Measurements from ENCODE around the gene ICAM2.

DNA sequence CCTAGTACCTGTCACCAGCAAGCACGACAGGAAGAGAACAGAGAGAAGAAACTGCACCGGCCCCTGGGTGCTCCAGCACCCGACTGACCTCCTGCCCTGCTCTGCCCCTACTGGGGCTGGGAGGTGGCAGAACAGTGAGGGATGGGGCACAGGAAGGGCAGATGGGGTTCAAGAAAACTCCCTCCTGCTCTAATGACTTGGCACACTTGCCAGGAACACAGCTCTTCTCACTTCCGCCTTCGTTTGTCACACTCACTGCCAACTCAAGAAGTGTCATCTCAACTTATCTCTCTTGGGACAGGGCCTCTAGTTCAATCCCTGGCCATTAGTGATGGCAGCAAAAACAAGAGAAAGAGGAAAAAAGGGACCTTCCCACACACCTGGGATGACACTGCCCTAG lies 42.7 kb upstream of the ICAM2 start:
- no peak for TF ChIP-seq EZH2 (IDR thresholded peaks at IDR 0.05)
- TF ChIP-seq, protein P1, sequence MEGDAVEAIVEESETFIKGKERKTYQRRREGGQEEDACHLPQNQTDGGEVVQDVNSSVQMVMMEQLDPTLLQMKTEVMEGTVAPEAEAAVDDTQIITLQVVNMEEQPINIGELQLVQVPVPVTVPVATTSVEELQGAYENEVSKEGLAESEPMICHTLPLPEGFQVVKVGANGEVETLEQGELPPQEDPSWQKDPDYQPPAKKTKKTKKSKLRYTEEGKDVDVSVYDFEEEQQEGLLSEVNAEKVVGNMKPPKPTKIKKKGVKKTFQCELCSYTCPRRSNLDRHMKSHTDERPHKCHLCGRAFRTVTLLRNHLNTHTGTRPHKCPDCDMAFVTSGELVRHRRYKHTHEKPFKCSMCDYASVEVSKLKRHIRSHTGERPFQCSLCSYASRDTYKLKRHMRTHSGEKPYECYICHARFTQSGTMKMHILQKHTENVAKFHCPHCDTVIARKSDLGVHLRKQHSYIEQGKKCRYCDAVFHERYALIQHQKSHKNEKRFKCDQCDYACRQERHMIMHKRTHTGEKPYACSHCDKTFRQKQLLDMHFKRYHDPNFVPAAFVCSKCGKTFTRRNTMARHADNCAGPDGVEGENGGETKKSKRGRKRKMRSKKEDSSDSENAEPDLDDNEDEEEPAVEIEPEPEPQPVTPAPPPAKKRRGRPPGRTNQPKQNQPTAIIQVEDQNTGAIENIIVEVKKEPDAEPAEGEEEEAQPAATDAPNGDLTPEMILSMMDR (IDR thresholded peaks at IDR 0.05), result no peak
